KMS-11 (cell line): Measurements from ENCODE around the gene PRCP.

ENCODE experiments used
- H2AFZ ChIP-seq: fragments of 200-600 bp; sonication (generic); 2 replicates; pipeline ENCODE4 v1.6.1; 2016; ENCODE audit warnings: antibody characterized with exemption, mixed run types, low read depth
- H3K27ac ChIP-seq: fragments of 200-600 bp; sonication (generic); 2 replicates; pipeline ENCODE4 v1.6.1; 2016; ENCODE audit warnings: mild to moderate bottlenecking, mixed run types
- H3K27me3 ChIP-seq: fragments of 200-600 bp; sonication (generic); 2 replicates; pipeline ENCODE4 v1.6.1; 2017; ENCODE audit warnings: mild to moderate bottlenecking, low read depth, mixed run types, moderate library complexity; ENCODE audit not compliant: insufficient read depth
- H3K36me3 ChIP-seq: fragments of 200-600 bp; sonication (generic); 2 replicates; pipeline ENCODE4 v1.6.1; 2017; ENCODE audit warnings: mild to moderate bottlenecking, mixed run types; ENCODE audit not compliant: insufficient read depth
- H3K4me1 ChIP-seq: fragments of 200-600 bp; sonication (generic); 2 replicates; pipeline ENCODE4 v1.6.1; 2016; ENCODE audit warnings: mild to moderate bottlenecking, low read depth, mixed run types; ENCODE audit not compliant: poor library complexity, severe bottlenecking
- H3K4me2 ChIP-seq: fragments of 200-600 bp; sonication (generic); 2 replicates; pipeline ENCODE4 v1.7.0; 2016; ENCODE audit warnings: mild to moderate bottlenecking, mixed run types
- H3K4me3 ChIP-seq: fragments of 200-600 bp; sonication (generic); IDR thresholded peaks from 2 replicates; pipeline ENCODE4 v1.6.1; 2017; ENCODE audit warnings: low read depth, low read length, mixed read lengths; ENCODE audit not compliant: insufficient read depth
- H3K79me2 ChIP-seq: fragments of 200-600 bp; sonication (generic); 2 replicates; pipeline ENCODE4 v1.6.1; 2016; ENCODE audit warnings: low read depth, mixed run types; ENCODE audit not compliant: insufficient read depth
- H3K9ac ChIP-seq: fragments of 200-600 bp; sonication (generic); 2 replicates; pipeline ENCODE4 v1.6.1; 2016; ENCODE audit warnings: mild to moderate bottlenecking, mixed run types
- H4K20me1 ChIP-seq: fragments of 200-600 bp; sonication (generic); 2 replicates; pipeline ENCODE4 v1.6.1; 2016; ENCODE audit warnings: mild to moderate bottlenecking, mixed run types; ENCODE audit not compliant: insufficient read depth
- TF ChIP-seq, protein P1 (sequence below): fragments of 200-600 bp; sonication (generic); conservative IDR thresholded peaks from 2 replicates; pipeline ENCODE4 v1.6.1; 2017; ENCODE audit warnings: low read depth, mild to moderate bottlenecking, antibody characterized with exemption, low read length, moderate library complexity, mixed read lengths

PRCP gene

DNA sequence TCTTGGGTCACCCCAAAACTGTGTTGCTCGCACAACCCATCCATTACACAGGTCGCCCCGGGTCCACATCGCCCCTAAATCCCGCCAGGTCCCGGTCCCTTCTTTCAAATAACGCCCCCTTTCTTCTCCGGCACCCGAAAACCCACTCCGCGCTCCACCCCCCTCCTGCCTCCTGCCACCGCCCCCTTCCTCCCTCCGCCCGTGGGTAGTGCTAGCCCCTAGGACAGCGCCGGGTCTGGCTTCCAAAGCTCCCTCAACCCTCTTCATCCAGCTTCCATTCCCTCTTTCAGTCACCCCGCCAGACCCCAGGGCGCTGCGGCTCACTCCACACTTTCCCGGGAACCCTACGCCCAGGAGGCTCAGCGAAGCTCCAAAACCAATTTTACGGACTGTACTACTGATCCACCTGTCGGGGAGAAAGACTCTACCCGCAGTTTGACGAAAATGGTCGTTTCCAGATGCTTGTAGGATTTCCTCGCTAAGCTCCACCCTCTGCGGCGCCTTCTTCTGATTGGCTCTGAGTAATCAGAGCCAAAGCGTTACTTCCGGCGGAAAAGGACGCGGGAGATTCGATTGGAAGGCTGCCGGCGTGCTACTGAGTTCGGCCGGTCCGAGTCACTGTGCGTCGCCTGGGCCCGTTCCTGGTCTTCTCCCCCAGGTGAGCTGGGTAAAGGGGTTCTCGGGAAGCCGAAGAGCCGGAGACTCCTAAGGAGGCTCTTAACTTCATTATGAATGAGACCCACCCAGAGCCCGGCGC lies 1.1 kb upstream of the PRCP start, which contains the start of gene DDIAS:
Gene DDIAS (plus strand): TSS at position 572 of the 757 bp plus-strand sequence. CDS start 13,003 bp downstream, outside the sequence.
- H3K79me2 ChIP-seq, result peaks cover 42% of the 10 kb centered on the region
- peaks cover 32% of the 10 kb centered on the region for H3K4me1 ChIP-seq
- peak within 1 kb of the TSS; percentile 71 for H3K9ac ChIP-seq
- peak within 1 kb of the TSS; percentile 86 for H2AFZ ChIP-seq
- H3K27ac ChIP-seq, result peak within 1 kb of the TSS; percentile 53
- peak within 1 kb of the TSS; percentile 64 for H3K4me2 ChIP-seq
- TF ChIP-seq, protein P1, sequence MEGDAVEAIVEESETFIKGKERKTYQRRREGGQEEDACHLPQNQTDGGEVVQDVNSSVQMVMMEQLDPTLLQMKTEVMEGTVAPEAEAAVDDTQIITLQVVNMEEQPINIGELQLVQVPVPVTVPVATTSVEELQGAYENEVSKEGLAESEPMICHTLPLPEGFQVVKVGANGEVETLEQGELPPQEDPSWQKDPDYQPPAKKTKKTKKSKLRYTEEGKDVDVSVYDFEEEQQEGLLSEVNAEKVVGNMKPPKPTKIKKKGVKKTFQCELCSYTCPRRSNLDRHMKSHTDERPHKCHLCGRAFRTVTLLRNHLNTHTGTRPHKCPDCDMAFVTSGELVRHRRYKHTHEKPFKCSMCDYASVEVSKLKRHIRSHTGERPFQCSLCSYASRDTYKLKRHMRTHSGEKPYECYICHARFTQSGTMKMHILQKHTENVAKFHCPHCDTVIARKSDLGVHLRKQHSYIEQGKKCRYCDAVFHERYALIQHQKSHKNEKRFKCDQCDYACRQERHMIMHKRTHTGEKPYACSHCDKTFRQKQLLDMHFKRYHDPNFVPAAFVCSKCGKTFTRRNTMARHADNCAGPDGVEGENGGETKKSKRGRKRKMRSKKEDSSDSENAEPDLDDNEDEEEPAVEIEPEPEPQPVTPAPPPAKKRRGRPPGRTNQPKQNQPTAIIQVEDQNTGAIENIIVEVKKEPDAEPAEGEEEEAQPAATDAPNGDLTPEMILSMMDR, result no peak
- H3K27me3 ChIP-seq, result no peaks in the 10 kb centered on the region
- H4K20me1 ChIP-seq, result no peaks in the 10 kb centered on the region
- H3K4me3 ChIP-seq, result no peak within 1 kb of the TSS
- H3K36me3 ChIP-seq, result no peaks in the 10 kb centered on the region

DNA sequence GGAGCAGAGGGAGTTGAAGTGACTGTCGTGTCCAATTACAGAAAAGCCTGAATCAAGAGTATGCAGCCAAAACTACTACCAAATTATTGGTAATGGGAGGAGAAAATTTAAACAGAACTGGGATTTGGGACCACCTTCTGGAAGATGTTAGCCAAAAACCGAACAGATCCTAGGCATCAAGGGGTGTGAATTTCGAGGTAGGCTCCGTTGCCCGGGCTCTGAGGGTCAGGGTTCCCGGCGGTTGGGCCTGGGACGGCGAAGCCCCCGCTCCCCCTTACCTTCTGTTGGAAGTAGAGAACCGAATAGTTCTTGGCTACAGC lies 313 bp downstream of the PRCP start:
- Histone ChIP-seq H3K4me2 (peak overlapping the region; percentile 86), H2AFZ (peak overlapping the region; percentile 86), H3K4me3 (no peak overlapping the region), H3K9ac (peak overlapping the region; percentile 71), H3K4me1 (peaks cover 24% of the 10 kb centered on the region), H3K27me3 (no peaks in the 10 kb centered on the region), H3K36me3 (no peaks in the 10 kb centered on the region), H4K20me1 (no peaks in the 10 kb centered on the region), H3K27ac (peak overlapping the region; percentile 34), H3K79me2 (peaks cover 31% of the 10 kb centered on the region)
- TF ChIP-seq, protein P1, result no peak

DNA sequence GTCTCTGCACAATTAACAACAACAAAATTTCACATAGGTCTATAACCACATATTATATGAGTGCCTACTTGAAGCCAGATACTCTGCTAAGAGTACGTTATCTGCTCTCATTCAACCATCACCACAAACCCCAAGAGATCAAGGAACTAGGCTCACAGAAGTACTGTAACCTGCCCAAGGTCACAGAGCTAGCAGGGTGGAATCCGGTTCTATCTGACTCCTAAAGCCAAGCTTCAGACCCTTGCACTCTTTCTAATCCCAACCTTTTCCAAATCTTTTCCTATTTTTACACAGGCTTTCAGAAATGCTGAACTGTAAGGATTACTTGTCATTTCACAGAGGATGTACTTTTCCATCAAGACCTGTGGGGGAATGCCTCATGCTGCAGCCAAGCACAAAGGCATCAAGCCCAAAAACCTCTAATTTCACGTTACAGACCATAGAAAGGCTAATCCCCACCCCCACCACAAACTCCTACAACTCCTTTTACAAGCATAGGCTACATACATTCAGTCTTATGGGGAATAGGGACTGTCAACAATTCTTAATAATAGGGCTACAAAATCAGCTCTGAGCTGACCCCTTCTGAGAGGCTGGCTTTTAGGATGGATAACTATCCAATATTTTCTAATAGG lies 927 bp downstream of the PRCP start:
- H3K4me1 ChIP-seq, result peaks cover 24% of the 10 kb centered on the region
- H2AFZ ChIP-seq, result peak overlapping the region; percentile 86
- no peaks in the 10 kb centered on the region for H3K27me3 ChIP-seq
- H3K27ac ChIP-seq, result no peak overlapping the region
- TF ChIP-seq, protein P1, result no peak
- H3K79me2 ChIP-seq, result peaks cover 25% of the 10 kb centered on the region
- H3K36me3 ChIP-seq, result no peaks in the 10 kb centered on the region
- no peak overlapping the region for H3K4me3 ChIP-seq
- H3K4me2 ChIP-seq, result peak overlapping the region; percentile 86
- H4K20me1 ChIP-seq, result no peaks in the 10 kb centered on the region
- peak overlapping the region; percentile 71; the same call in 1 of the 2 replicates for H3K9ac ChIP-seq

DNA sequence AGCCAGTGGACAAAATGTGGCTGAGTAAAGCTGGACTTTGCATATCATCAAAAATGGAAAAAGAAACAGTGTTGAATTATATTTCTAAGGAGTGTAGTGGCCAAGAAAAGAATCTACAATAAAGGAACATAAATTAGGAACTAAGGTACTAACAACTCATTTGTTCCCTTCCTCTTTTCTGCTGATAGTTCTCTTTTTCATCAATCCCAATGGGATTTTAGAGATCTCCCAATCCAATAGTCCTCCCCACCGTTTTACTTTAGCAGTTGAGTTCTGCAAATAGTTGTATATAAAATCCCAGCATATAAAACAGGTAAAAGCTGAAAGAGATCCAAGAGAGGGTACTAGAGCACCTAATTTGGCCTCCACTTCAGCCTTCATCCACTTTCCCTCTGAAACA lies 2.0 kb downstream of the PRCP start:
- no peak overlapping the region for H3K27ac ChIP-seq
- H3K4me1 ChIP-seq, result peaks cover 18% of the 10 kb centered on the region
- TF ChIP-seq, protein P1, result no peak
- H3K79me2 ChIP-seq, result peaks cover 16% of the 10 kb centered on the region
- H4K20me1 ChIP-seq, result no peaks in the 10 kb centered on the region
- H3K9ac ChIP-seq, result no peak overlapping the region
- no peak overlapping the region for H3K4me3 ChIP-seq
- no peak overlapping the region for H3K4me2 ChIP-seq
- H2AFZ ChIP-seq, result no peak overlapping the region
- H3K27me3 ChIP-seq, result no peaks in the 10 kb centered on the region
- H3K36me3 ChIP-seq, result no peaks in the 10 kb centered on the region
